Eye (tissue), 1 donor: ENCODE data around the gene PSMC3IP.
"Not testable (repeated sequence)": the region's sequence is repeated elsewhere in the genome, so short reads cannot be mapped to it uniquely, and the experiment has no call there.

Experiments
- DNase-seq: peaks from one replicate; pipeline ENCODE4 v3.0.0-alpha.2; 2015

The PSMC3IP gene

GRCh38 chr17:42577532-42578281 lies at the start of gene PSMC3IP:
PSMC3IP (minus strand) TSS chr17:42577729; CDS start chr17:42577686, 43 bp downstream.
- DNase-seq = peak; percentile 97

GRCh38 chr17:42623732-42624596 lies 46.4 kb upstream of the PSMC3IP start:
- no peak for DNase-seq

- DNase-seq = no peak
These were observed 45.7 kb upstream of the PSMC3IP start for GRCh38 chr17:42623271-42623670.

GRCh38 chr17:42621987-42622386 lies 44.5 kb upstream of the PSMC3IP start:
- DNase-seq = not testable (repeated sequence)

- peak; percentile 34 for DNase-seq
These were observed 41.1 kb upstream of the PSMC3IP start for GRCh38 chr17:42618442-42619150.

- DNase-seq = peak; percentile 7
These were observed 40.5 kb upstream of the PSMC3IP start for GRCh38 chr17:42617956-42618431.

- DNase-seq = no peak
These were observed 36.3 kb upstream of the PSMC3IP start for GRCh38 chr17:42613699-42614295.

GRCh38 chr17:42612013-42612412 lies 34.5 kb upstream of the PSMC3IP start:
- DNase-seq = no peak

GRCh38 chr17:42609814-42610801 lies 32.6 kb upstream of the PSMC3IP start:
- DNase-seq = peak; percentile 5

GRCh38 chr17:42609182-42609813 lies 31.8 kb upstream of the PSMC3IP start, which contains the start of the genes RETREG3 and TUBG1:
RETREG3 (minus strand) TSS chr17:42609374; CDS start chr17:42609324, 50 bp downstream.
TUBG1 (plus strand) TSS chr17:42609683; CDS start chr17:42609738, 55 bp downstream.
- DNase-seq = peak; percentile 99

- DNase-seq = peak; percentile 8
These were observed 31.0 kb upstream of the PSMC3IP start for GRCh38 chr17:42608305-42609181.

- peak; percentile 59 for DNase-seq
These were observed 30.2 kb upstream of the PSMC3IP start for GRCh38 chr17:42607769-42608168.

- DNase-seq = no peak
These were observed 25.8 kb upstream of the PSMC3IP start for GRCh38 chr17:42603318-42603717.

GRCh38 chr17:42598905-42599304 lies 21.4 kb upstream of the PSMC3IP start:
- DNase-seq = no peak

- DNase-seq = no peak
These were observed 18.9 kb upstream of the PSMC3IP start for GRCh38 chr17:42596386-42596785.

- no peak for DNase-seq
These were observed 13.9 kb upstream of the PSMC3IP start for GRCh38 chr17:42591411-42591810.

- DNase-seq = no peak
These were observed 13.4 kb upstream of the PSMC3IP start for GRCh38 chr17:42590886-42591285.

- DNase-seq = no peak
These were observed 9.1 kb upstream of the PSMC3IP start for GRCh38 chr17:42586514-42587230.

- DNase-seq = no peak
These were observed 7.8 kb upstream of the PSMC3IP start for GRCh38 chr17:42585353-42585752.
